ENCODE results near the gene MAP6. TPM values are rescaled to one million over a fixed set of nuclear protein-coding genes. Genes with fewer than 3 reads are reported as not detected.
"Not testable (repeated sequence)": the region's sequence is repeated elsewhere in the genome, so short reads cannot be mapped to it uniquely, and the experiment has no call there.

Gene MAP6
- total RNA-seq, 1 experiment from 2014 or later = 22.8 TPM

GRCh38 chr11:75585293-75585670 is 83.6 kb downstream of the MAP6 start:
- Mint-ChIP-seq H3K27me3 (ENCODE audit: insufficient read depth, unreplicated experiment) (no peaks in the 10 kb centered on the region), H3K4me1 (ENCODE audit: low read depth, unreplicated experiment) (peaks cover 29% of the 10 kb centered on the region), H3K4me3 (ENCODE audit: unreplicated experiment) (peak overlapping the region; percentile 79), H3K27ac (ENCODE audit: unreplicated experiment) (peak overlapping the region; percentile 17), H3K9me3 (ENCODE audit: unreplicated experiment) (no peaks in the 10 kb centered on the region), H3K36me3 (ENCODE audit: insufficient read depth, unreplicated experiment) (peaks cover 24% of the 10 kb centered on the region)
- H3K36me3 ChIP-seq (ENCODE audit: control insufficient read depth, insufficient read depth, low read length) = no peaks in the 10 kb centered on the region
- no peaks in the 10 kb centered on the region for H3K27me3 ChIP-seq (replicated peaks; ENCODE audit: control insufficient read depth, insufficient read depth, low read length)
- BruUV-seq (replicated peaks) = no TSS peak
- intact Hi-C loops (cut with micrococcal nuclease; ENCODE audit: unreplicated experiment) = no loop called here
- CTCF ChIA-PET = interaction anchor here (1.9 kb wide), 1 partner anchor 13 kb away, joined by 11 read pairs; no protein-coding TSS in a partner anchor
- no peak for DNase-seq
- peaks cover 27% of the 10 kb centered on the region for H3K4me1 ChIP-seq
- POLR2A ChIA-PET = interaction anchor here (0.7 to 1.0 kb wide), 2 partner anchors 12 to 141 kb away, joined by 3 to 4 read pairs; no protein-coding TSS in a partner anchor
- no peak for TF ChIP-seq CTCF (IDR thresholded peaks at IDR 0.05; ENCODE audit: insufficient read depth in 1 of 2, low read depth in 1 of 2, low read length in 1 of 2, severe bottlenecking in 1 of 2, unreplicated experiment in 1 of 2)
- no peaks in the 10 kb centered on the region for H3K9me3 ChIP-seq
- no peak overlapping the region for H3K4me3 ChIP-seq (ENCODE audit: low read depth, low read length)

- H3K9me3 ChIP-seq; intact Hi-C loops (cut with micrococcal nuclease; ENCODE audit: unreplicated experiment); H3K9me3 Mint-ChIP-seq (ENCODE audit: unreplicated experiment); H3K27me3 ChIP-seq (replicated peaks; ENCODE audit: control insufficient read depth, insufficient read depth, low read length); H3K4me3 ChIP-seq (ENCODE audit: low read depth, low read length); H3K36me3 ChIP-seq (ENCODE audit: control insufficient read depth, insufficient read depth, low read length); H3K27me3 Mint-ChIP-seq (ENCODE audit: insufficient read depth, unreplicated experiment); DNase-seq: not testable (repeated sequence)
- H3K27ac Mint-ChIP-seq (ENCODE audit: unreplicated experiment) = peak overlapping the region; percentile 78
- H3K4me1 ChIP-seq = peaks cover 27% of the 10 kb centered on the region
- BruUV-seq (replicated peaks) = TSS peak; percentile 63
- peak overlapping the region; percentile 79 for H3K4me3 Mint-ChIP-seq (ENCODE audit: unreplicated experiment)
- POLR2A ChIA-PET = interaction anchor here (0.7 to 1.7 kb wide), 4 partner anchors 9 to 141 kb away, joined by 3 to 9 read pairs (median 4); no protein-coding TSS in a partner anchor
- peaks cover 24% of the 10 kb centered on the region for H3K36me3 Mint-ChIP-seq (ENCODE audit: insufficient read depth, unreplicated experiment)
- H3K4me1 Mint-ChIP-seq (ENCODE audit: low read depth, unreplicated experiment) = peaks cover 29% of the 10 kb centered on the region
- CTCF ChIA-PET = interaction anchor here (0.7 to 1.9 kb wide), 5 partner anchors 10 to 197 kb away, joined by 3 to 11 read pairs (median 5); no protein-coding TSS in a partner anchor
Observed at GRCh38 chr11:75584659-75585292, 84.1 kb downstream of the MAP6 start.

- H3K4me1 Mint-ChIP-seq (ENCODE audit: low read depth, unreplicated experiment) = peaks cover 25% of the 10 kb centered on the region
- no peaks in the 10 kb centered on the region for H3K9me3 ChIP-seq
- POLR2A ChIA-PET = interaction anchor here (0.5 to 1.7 kb wide), 14 partner anchors 9 to 217 kb away, joined by 3 to 14 read pairs (median 3); partner anchors contain the start of gene SERPINH1
- no peaks in the 10 kb centered on the region for H3K27me3 Mint-ChIP-seq (ENCODE audit: insufficient read depth, unreplicated experiment)
- DNase-seq = peak; percentile 81 to 90
- H3K9me3 Mint-ChIP-seq (ENCODE audit: unreplicated experiment) = no peaks in the 10 kb centered on the region
- no TSS peak for BruUV-seq (replicated peaks)
- intact Hi-C loops (cut with micrococcal nuclease; ENCODE audit: unreplicated experiment) = loop anchor here (1.0 to 2.0 kb wide), 3 partner anchors 22 to 184 kb away; partner anchors contain the start of genes DGAT2 and SERPINH1
- H3K27ac Mint-ChIP-seq (ENCODE audit: unreplicated experiment) = peak overlapping the region; percentile 78
- no peaks in the 10 kb centered on the region for H3K36me3 ChIP-seq (ENCODE audit: control insufficient read depth, insufficient read depth, low read length)
- H3K4me3 ChIP-seq (ENCODE audit: low read depth, low read length) = peak overlapping the region; percentile 75
- H3K36me3 Mint-ChIP-seq (ENCODE audit: insufficient read depth, unreplicated experiment) = peaks cover 22% of the 10 kb centered on the region
- H3K27me3 ChIP-seq (replicated peaks; ENCODE audit: control insufficient read depth, insufficient read depth, low read length) = no peaks in the 10 kb centered on the region
- peaks cover 24% of the 10 kb centered on the region for H3K4me1 ChIP-seq
- peak in 1 of 2 experiments; percentile 25 for TF ChIP-seq CTCF (IDR thresholded peaks at IDR 0.05; ENCODE audit: insufficient read depth in 1 of 2, low read depth in 1 of 2, low read length in 1 of 2, severe bottlenecking in 1 of 2, unreplicated experiment in 1 of 2)
- peak overlapping the region; percentile 79 for H3K4me3 Mint-ChIP-seq (ENCODE audit: unreplicated experiment)
- CTCF ChIA-PET = interaction anchor here (0.6 to 1.9 kb wide), 17 partner anchors 8 to 232 kb away, joined by 3 to 11 read pairs (median 4); partner anchors contain the start of gene SERPINH1
Observed at GRCh38 chr11:75583718-75584658, 84.8 kb downstream of the MAP6 start.

All from Caco-2 (cell line).